Activated CD8-positive, alpha-beta T cell treated with anti-CD3 and anti-CD28 coated beads, Interleukin-2, amount 10 ng/mL, durations not matched to agents 7 days and 5 days (primary cell): ENCODE data around the gene EP300. TPM values are rescaled to one million over a fixed set of nuclear protein-coding genes. Genes with fewer than 3 reads are reported as not detected.
"Not testable (repeated sequence)": the region's sequence is repeated elsewhere in the genome, so short reads cannot be mapped to it uniquely, and the experiment has no call there.

Experiments used
- ATAC-seq: fragments of 150-1000 bp; cut with Tn5 transposase; one replicate; pipeline ENCODE4 v1.10.0; 2021; ENCODE audit warnings: moderate library complexity
- CTCF ChIA-PET: fragments of 350-600 bp; sonication (Branson Sonifier 250); formaldehyde crosslinking; loops from one replicate; lab custom pipeline; 2021; ENCODE audit warnings: antibody characterized with exemption; lab: Charles Lee
- POLR2A ChIA-PET: fragments of 350-600 bp; sonication (Branson Sonifier 250); formaldehyde crosslinking; loops from one replicate; lab custom pipeline; 2021; ENCODE audit warnings: antibody characterized with exemption; lab: Charles Lee
- DNase-seq: peaks from one replicate; pipeline ENCODE4 v3.0.0-alpha.2; 2020
- H3K27ac Mint-ChIP-seq: one replicate; pipeline ENCODE4 v1.8.0; 2021; ENCODE audit warnings: mild to moderate bottlenecking, mixed read lengths
- H3K27me3 Mint-ChIP-seq: one replicate; pipeline ENCODE4 v1.8.0; 2021; ENCODE audit warnings: low read depth, mixed read lengths
- H3K36me3 Mint-ChIP-seq: one replicate; pipeline ENCODE4 v1.8.0; 2021; ENCODE audit warnings: low read depth, mixed read lengths
- H3K4me1 Mint-ChIP-seq: one replicate; pipeline ENCODE4 v1.8.0; 2021; ENCODE audit warnings: low read depth, mixed read lengths
- H3K4me3 Mint-ChIP-seq: one replicate; pipeline ENCODE4 v1.8.0; 2021; ENCODE audit warnings: mild to moderate bottlenecking, mixed read lengths
- H3K9me3 Mint-ChIP-seq: one replicate; pipeline ENCODE4 v1.8.0; 2022; ENCODE audit warnings: mixed read lengths; ENCODE audit not compliant: insufficient read depth
- total RNA-seq, 2 experiments: library from RNA; stranded (reverse); gene quantifications; one replicate each; pipeline ENCODE4 v1.2.3, GENCODE V29; 2021

EP300 gene
- total RNA-seq, 2 experiments from 2014 or later, result 59.2 to 65.2 TPM

GRCh38 chr22:41117127-41117965 lies 25.0 kb downstream of the EP300 start:
- peaks cover 63% of the 10 kb centered on the region for H3K36me3 Mint-ChIP-seq
- H3K27ac Mint-ChIP-seq, result no peak overlapping the region
- no peak for ATAC-seq

GRCh38 chr22:41123151-41123550 lies 30.8 kb downstream of the EP300 start:
- CTCF ChIA-PET, result interaction anchor here (0.9 to 1.3 kb wide), 2 partner anchors 114 to 201 kb away, joined by 3 to 7 read pairs; no protein-coding TSS in a partner anchor
- POLR2A ChIA-PET, result interaction anchor here (0.7 kb wide), 1 partner anchor 121 kb away, joined by 4 read pairs; no protein-coding TSS in a partner anchor
- peaks cover 51% of the 10 kb centered on the region for H3K36me3 Mint-ChIP-seq
- no peaks in the 10 kb centered on the region for H3K27me3 Mint-ChIP-seq
- H3K9me3 Mint-ChIP-seq, result no peaks in the 10 kb centered on the region
- H3K4me3 Mint-ChIP-seq, result no peak overlapping the region
- H3K27ac Mint-ChIP-seq, result no peak overlapping the region
- DNase-seq, result no peak
- ATAC-seq, result no peak
- H3K4me1 Mint-ChIP-seq, result no peaks in the 10 kb centered on the region

More at GRCh38 chr22:41117127-41117965, 25.0 kb downstream of the EP300 start:
- POLR2A ChIA-PET, result interaction anchor here (0.6 kb wide), 1 partner anchor 504 kb away, joined by 3 read pairs; no protein-coding TSS in a partner anchor
- no peaks in the 10 kb centered on the region for H3K27me3 Mint-ChIP-seq
- no peaks in the 10 kb centered on the region for H3K9me3 Mint-ChIP-seq
- H3K4me3 Mint-ChIP-seq, result no peak overlapping the region
- H3K4me1 Mint-ChIP-seq, result peaks cover 6% of the 10 kb centered on the region
- CTCF ChIA-PET, result no interaction called here
- no peak for DNase-seq

GRCh38 chr22:41124086-41124485 lies 31.7 kb downstream of the EP300 start:
- H3K27ac Mint-ChIP-seq, result no peak overlapping the region
- H3K27me3 Mint-ChIP-seq, result no peaks in the 10 kb centered on the region
- H3K4me3 Mint-ChIP-seq, result no peak overlapping the region
- peaks cover 48% of the 10 kb centered on the region for H3K36me3 Mint-ChIP-seq
- H3K9me3 Mint-ChIP-seq, result no peaks in the 10 kb centered on the region
- DNase-seq (no peak), ATAC-seq (no peak)
- POLR2A ChIA-PET, result no interaction called here
- CTCF ChIA-PET, result interaction anchor here (1.2 kb wide), 1 partner anchor 17 kb away, joined by 3 read pairs; no protein-coding TSS in a partner anchor
- no peaks in the 10 kb centered on the region for H3K4me1 Mint-ChIP-seq

GRCh38 chr22:41127451-41127850 lies 35.1 kb downstream of the EP300 start:
- Mint-ChIP-seq H3K4me3 (no peak overlapping the region), H3K36me3 (peaks cover 52% of the 10 kb centered on the region), H3K4me1 (no peaks in the 10 kb centered on the region), H3K9me3 (no peaks in the 10 kb centered on the region), H3K27me3 (no peaks in the 10 kb centered on the region), H3K27ac (no peak overlapping the region)
- DNase-seq (no peak), ATAC-seq (no peak)
- ChIA-PET POLR2A (no interaction called here), CTCF (no interaction called here)

GRCh38 chr22:41128606-41129005 lies 36.2 kb downstream of the EP300 start:
- no peaks in the 10 kb centered on the region for H3K9me3 Mint-ChIP-seq
- no peaks in the 10 kb centered on the region for H3K27me3 Mint-ChIP-seq
- H3K36me3 Mint-ChIP-seq, result peaks cover 57% of the 10 kb centered on the region
- no peak overlapping the region for H3K4me3 Mint-ChIP-seq
- H3K27ac Mint-ChIP-seq, result no peak overlapping the region
- ATAC-seq (no peak), DNase-seq (no peak)
- POLR2A ChIA-PET, result no interaction called here
- no peaks in the 10 kb centered on the region for H3K4me1 Mint-ChIP-seq
- CTCF ChIA-PET, result no interaction called here

GRCh38 chr22:41132550-41132949 lies 40.2 kb downstream of the EP300 start:
- ChIA-PET CTCF (interaction anchor here (1.8 kb wide), 1 partner anchor 234 kb away, joined by 4 read pairs; no protein-coding TSS in a partner anchor), POLR2A (no interaction called here)
- Mint-ChIP-seq H3K4me3 (no peak overlapping the region), H3K4me1 (no peaks in the 10 kb centered on the region), H3K36me3 (peaks cover 68% of the 10 kb centered on the region), H3K9me3 (no peaks in the 10 kb centered on the region), H3K27ac (no peak overlapping the region), H3K27me3 (no peaks in the 10 kb centered on the region)
- DNase-seq (no peak), ATAC-seq (no peak)

- ATAC-seq, result no peak
- DNase-seq, result no peak
- Mint-ChIP-seq H3K9me3 (no peaks in the 10 kb centered on the region), H3K4me1 (no peaks in the 10 kb centered on the region), H3K4me3 (no peak overlapping the region), H3K27ac (no peak overlapping the region), H3K27me3 (no peaks in the 10 kb centered on the region), H3K36me3 (peaks cover 66% of the 10 kb centered on the region)
- ChIA-PET POLR2A (no interaction called here), CTCF (interaction anchor here (1.1 to 1.7 kb wide), 2 partner anchors 16 to 217 kb away, joined by 3 to 7 read pairs; no protein-coding TSS in a partner anchor)
These were observed 48.1 kb downstream of the EP300 start for GRCh38 chr22:41140365-41140957.

GRCh38 chr22:41145921-41146320 lies 53.5 kb downstream of the EP300 start:
- CTCF ChIA-PET, result interaction anchor here (1.3 kb wide), 1 partner anchor 223 kb away, joined by 3 read pairs; no protein-coding TSS in a partner anchor
- H3K27ac Mint-ChIP-seq, H3K4me3 Mint-ChIP-seq, H3K4me1 Mint-ChIP-seq, DNase-seq, H3K27me3 Mint-ChIP-seq, ATAC-seq, H3K9me3 Mint-ChIP-seq: not testable (repeated sequence)
- H3K36me3 Mint-ChIP-seq, result peaks cover 57% of the 10 kb centered on the region
- POLR2A ChIA-PET, result interaction anchor here (0.7 kb wide), 1 partner anchor 8 kb away, joined by 3 read pairs; no protein-coding TSS in a partner anchor

GRCh38 chr22:41146573-41146972 lies 54.2 kb downstream of the EP300 start:
- Mint-ChIP-seq H3K4me3 (no peak overlapping the region), H3K27ac (no peak overlapping the region), H3K4me1 (no peaks in the 10 kb centered on the region), H3K36me3 (peaks cover 59% of the 10 kb centered on the region), H3K9me3 (no peaks in the 10 kb centered on the region), H3K27me3 (no peaks in the 10 kb centered on the region)
- ATAC-seq, result no peak
- CTCF ChIA-PET, result no interaction called here
- no peak for DNase-seq
- POLR2A ChIA-PET, result interaction anchor here (0.7 kb wide), 1 partner anchor 9 kb away, joined by 3 read pairs; no protein-coding TSS in a partner anchor

- ChIA-PET CTCF (interaction anchor here (0.9 kb wide), 1 partner anchor 224 kb away, joined by 3 read pairs; no protein-coding TSS in a partner anchor), POLR2A (no interaction called here)
- H3K4me3 Mint-ChIP-seq, result no peak overlapping the region
- no peak for DNase-seq
- H3K27me3 Mint-ChIP-seq, result no peaks in the 10 kb centered on the region
- no peak overlapping the region for H3K27ac Mint-ChIP-seq
- H3K4me1 Mint-ChIP-seq, result no peaks in the 10 kb centered on the region
- ATAC-seq, result no peak
- H3K9me3 Mint-ChIP-seq, result no peaks in the 10 kb centered on the region
- H3K36me3 Mint-ChIP-seq, result peaks cover 59% of the 10 kb centered on the region
These were observed 55.3 kb downstream of the EP300 start for GRCh38 chr22:41147722-41148121.

GRCh38 chr22:41152902-41153301 lies 60.5 kb downstream of the EP300 start:
- DNase-seq, result no peak
- Mint-ChIP-seq H3K9me3 (no peaks in the 10 kb centered on the region), H3K4me1 (no peaks in the 10 kb centered on the region), H3K36me3 (peaks cover 78% of the 10 kb centered on the region), H3K27ac (no peak overlapping the region), H3K4me3 (no peak overlapping the region), H3K27me3 (no peaks in the 10 kb centered on the region)
- ChIA-PET CTCF (interaction anchor here (0.7 to 1.1 kb wide), 2 partner anchors 85 to 111 kb away, joined by 3 read pairs; no protein-coding TSS in a partner anchor), POLR2A (no interaction called here)
- ATAC-seq, result no peak
